HCT116 (cell line): Measurements from ENCODE around the gene IGF2BP3. TPM values are rescaled to one million over a fixed set of nuclear protein-coding genes. Genes with fewer than 3 reads are reported as not detected.

Experiments
- ATAC-seq: fragments of 200-7000 bp; cut with Tn5 transposase; 2 replicates; pipeline ENCODE4 v1.9.1; 2020; ENCODE audit warnings: mild to moderate bottlenecking, moderate library complexity
- BruUV-seq: library from RNA; stranded (reverse); fragments of 400-500 nt; replicated peaks from 2 replicates; lab custom pipeline; 2021; lab: Mats Ljungman, UMichigan
- CTCF ChIA-PET: fragments of 300-600 bp; sonication (Branson Sonifier 250); formaldehyde crosslinking; loops from one replicate; lab custom pipeline; 2021; ENCODE audit warnings: antibody characterized with exemption; lab: Charles Lee
- POLR2A ChIA-PET: fragments of 300-600, 350-600 bp; sonication (Branson Sonifier 250); formaldehyde crosslinking; loops from one replicate; lab custom pipeline; 2021; ENCODE audit warnings: antibody characterized with exemption; lab: Charles Lee
- RAD21 ChIA-PET, 2 experiments: fragments of 300-600 bp; sonication (Branson Sonifier 250); formaldehyde crosslinking; loops; one replicate each; lab custom pipeline; 2023; ENCODE audit warnings: low total read pairs in 2 of 2; ENCODE audit not compliant: uncharacterized antibody in 2 of 2, unreplicated experiment in 2 of 2, low non-redundant PET in 1 of 2; lab: Charles Lee
- DNase-seq: peaks from one replicate; pipeline ENCODE4 v3.0.0-alpha.2; 2010; ENCODE audit warnings: low read depth, low spot score
- H2AFZ ChIP-seq: fragments of 200-600 bp; shearing (Covaris generic), sonication (generic); 2 replicates; pipeline ENCODE4 v1.6.1; 2017; ENCODE audit warnings: low read depth, mixed run types, mixed read lengths, antibody characterized with exemption, low read length; ENCODE audit not compliant: poor library complexity, severe bottlenecking
- H3K27ac ChIP-seq: 2 replicates; pipeline ENCODE4 v1.5.1; 2012; ENCODE audit warnings: low read depth, low read length
- H3K27me3 ChIP-seq: fragments of 200-600 bp; sonication (generic); 2 replicates; pipeline ENCODE4 v1.6.1; 2016; ENCODE audit warnings: mixed run types, low read length, mixed read lengths; ENCODE audit not compliant: insufficient read depth
- H3K36me3 ChIP-seq, 2 experiments: fragments of 200-500 bp in 1 of 2; fragments of 200-600 bp in 1 of 2; sonication (Bioruptor generic) in 1 of 2; sonication (generic) in 1 of 2; 2 replicates each; pipeline versions ENCODE4 v1.5.1 to v1.6.1; 2014 to 2016; ENCODE audit warnings: low read length in 2 of 2, inconsistent platforms in 1 of 2, mixed read lengths in 1 of 2, mixed run types in 1 of 2; ENCODE audit not compliant: insufficient read depth in 2 of 2, control insufficient read depth in 1 of 2
- H3K4me1 ChIP-seq, 2 experiments: fragments of 200-600 bp in 1 of 2; sonication (generic) in 1 of 2; 2 replicates each; pipeline versions ENCODE4 v1.5.1 to v1.6.1; 2012 to 2017; ENCODE audit warnings: low read length in 2 of 2, inconsistent platforms in 1 of 2, mild to moderate bottlenecking in 1 of 2, mixed read lengths in 1 of 2, mixed run types in 1 of 2, moderate library complexity in 1 of 2; ENCODE audit not compliant: insufficient read depth in 2 of 2, control insufficient read depth in 1 of 2
- H3K4me2 ChIP-seq: fragments of 200-600 bp; sonication (generic); 2 replicates; pipeline ENCODE4 v1.6.1; 2017; ENCODE audit warnings: mixed run types, low read length, mixed read lengths
- H3K4me3 ChIP-seq, 2 experiments: fragments of 200-600 bp in 1 of 2; sonication (generic) in 1 of 2; replicated peaks in 1 of 2; 2 replicates each; pipeline ENCODE4 v1.5.1; 2011 to 2016; ENCODE audit warnings: low read length in 2 of 2, control low read depth in 1 of 2, low read depth in 1 of 2, mild to moderate bottlenecking in 1 of 2, mixed read lengths in 1 of 2, mixed run types in 1 of 2
- H3K79me2 ChIP-seq: fragments of 200-600 bp; sonication (generic); 2 replicates; pipeline ENCODE4 v1.6.1; 2017; ENCODE audit warnings: mild to moderate bottlenecking, mixed run types, low read length, moderate library complexity, mixed read lengths; ENCODE audit not compliant: insufficient read depth
- H3K9ac ChIP-seq: fragments of 200-600 bp; sonication (generic); 2 replicates; pipeline ENCODE4 v1.6.1; 2016; ENCODE audit warnings: low read length, mixed read lengths
- H3K9me2 ChIP-seq: fragments of 200-600 bp; sonication (generic), shearing (Covaris generic); 2 replicates; pipeline ENCODE4 v1.6.1; 2017; ENCODE audit warnings: mixed run types, mild to moderate bottlenecking, moderate library complexity; ENCODE audit not compliant: insufficient read depth
- H3K9me3 ChIP-seq, 2 experiments: fragments of 200-500 bp in 1 of 2; fragments of 200-600 bp in 1 of 2; sonication (Bioruptor generic) in 1 of 2; sonication (generic) in 1 of 2; 2 replicates each; pipeline ENCODE4 v1.6.1; 2014 to 2017; ENCODE audit warnings: low read length in 2 of 2, mixed read lengths in 2 of 2, inconsistent platforms in 1 of 2, low read depth in 1 of 2, mild to moderate bottlenecking in 1 of 2, mixed run types in 1 of 2, moderate library complexity in 1 of 2; ENCODE audit not compliant: control insufficient read depth in 1 of 2, insufficient read depth in 1 of 2
- H4K20me1 ChIP-seq: fragments of 200-600 bp; sonication (generic), shearing (Covaris generic); 2 replicates; pipeline ENCODE4 v1.6.1; 2017; ENCODE audit warnings: mixed run types, mild to moderate bottlenecking, moderate library complexity; ENCODE audit not compliant: insufficient read depth
- CBX3 ChIP-seq: IDR thresholded peaks from 2 replicates; pipeline ENCODE4 v1.6.1; 2012; ENCODE audit warnings: low read depth
- CEBPB ChIP-seq: IDR thresholded peaks from 2 replicates; pipeline ENCODE4 v1.6.1; 2012; ENCODE audit warnings: low read depth
- EGR1 ChIP-seq: IDR thresholded peaks from 2 replicates; pipeline ENCODE4 v1.6.1; 2012; ENCODE audit warnings: low read depth
- EZH2 ChIP-seq: fragments of 200-600 bp; sonication (generic); IDR thresholded peaks from 2 replicates; pipeline ENCODE4 v1.6.1; 2017; ENCODE audit warnings: antibody characterized with exemption, mixed run types
- FOSL1 ChIP-seq: IDR thresholded peaks from 2 replicates; pipeline ENCODE4 v1.6.1; 2012; ENCODE audit warnings: low read depth
- JUND ChIP-seq: IDR thresholded peaks from 2 replicates; pipeline ENCODE4 v1.6.1; 2012
- POLR2A ChIP-seq: IDR thresholded peaks from 2 replicates; pipeline ENCODE4 v1.7.0; 2011; ENCODE audit warnings: borderline replicate concordance; ENCODE audit not compliant: insufficient read depth, insufficient read length; ENCODE audit errors: extremely low read depth
- POLR2AphosphoS5 ChIP-seq: IDR thresholded peaks from 2 replicates; pipeline ENCODE4 v1.6.1; 2011; ENCODE audit warnings: mild to moderate bottlenecking, low read depth, low read length, moderate library complexity
- RAD21 ChIP-seq: IDR thresholded peaks from 2 replicates; pipeline ENCODE4 v1.6.1; 2012; ENCODE audit warnings: low read depth, mild to moderate bottlenecking
- SIN3A ChIP-seq: IDR thresholded peaks from 2 replicates; pipeline ENCODE4 v1.6.1; 2012; ENCODE audit warnings: low read depth
- YY1 ChIP-seq: IDR thresholded peaks from 2 replicates; pipeline ENCODE4 v1.6.1; 2011; ENCODE audit warnings: low read length, low read depth, moderate library complexity, mild to moderate bottlenecking; ENCODE audit not compliant: insufficient replicate concordance; ENCODE audit errors: extremely low read depth
- ZFX ChIP-seq: fragments of 450-650 bp; IDR thresholded peaks from 2 replicates; pipeline ENCODE4 v1.6.1; 2017
- ZNF274 ChIP-seq: fragments of 200-500 bp; sonication (Bioruptor generic); IDR thresholded peaks from 2 replicates; pipeline ENCODE4 v1.6.1; 2014; ENCODE audit warnings: mild to moderate bottlenecking, low read depth, low read length, inconsistent platforms
- intact Hi-C: fragments of 100-400 bp; cut with micrococcal nuclease; formaldehyde crosslinking; loops from 2 replicates; pipeline ENCODE4 v1.10.0; 2022
- total RNA-seq: library from RNA; stranded (reverse); gene quantifications from one replicate; pipeline ENCODE4 v1.2.1, GENCODE V29; 2021; ENCODE audit not compliant: unreplicated experiment
- TF ChIP-seq, protein P1 (sequence below): IDR thresholded peaks from 2 replicates; pipeline ENCODE4 v1.6.1; 2012
- TF ChIP-seq, protein P2 (sequence below), 3 experiments: fragments of 200-600 bp in 1 of 3; sonication (generic) in 1 of 3; IDR thresholded peaks in 2 of 3; conservative IDR thresholded peaks in 1 of 3; 2 replicates each; pipeline ENCODE4 v1.5.1; 2012 to 2017; ENCODE audit warnings: low read depth in 2 of 3, low read length in 2 of 3, antibody characterized with exemption in 1 of 3, borderline replicate concordance in 1 of 3, control low read depth in 1 of 3, mild to moderate bottlenecking in 1 of 3, mixed read lengths in 1 of 3, mixed run types in 1 of 3, moderate library complexity in 1 of 3; ENCODE audit not compliant: insufficient read depth in 1 of 3
- TF ChIP-seq, protein P3 (sequence below): IDR thresholded peaks from 2 replicates; pipeline ENCODE4 v1.6.1; 2012; ENCODE audit warnings: low read depth

The IGF2BP3 gene
- total RNA-seq, 1 experiment from 2014 or later = 79.1 TPM

DNA sequence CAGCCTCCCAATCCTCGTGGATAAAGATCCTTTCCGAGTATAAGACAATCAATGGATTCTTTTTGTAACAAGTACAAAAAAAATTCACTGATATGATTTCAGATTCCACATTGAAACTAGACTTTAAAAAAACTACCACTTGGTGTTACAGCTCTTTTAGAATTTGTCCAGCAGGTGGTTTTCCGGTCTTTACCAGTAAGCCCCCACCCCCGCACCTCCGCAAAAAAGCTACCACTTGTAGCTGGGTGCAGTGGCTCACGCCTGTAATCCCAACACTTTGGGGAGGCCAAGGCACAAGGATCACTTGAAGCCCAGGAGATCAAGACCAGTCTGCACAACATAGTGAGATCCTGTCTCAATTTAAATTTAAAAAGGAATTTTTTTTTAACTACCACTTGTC is 19.8 kb downstream of the IGF2BP3 start (continued):
- TF ChIP-seq ZFX (no peak), YY1 (no peak), CBX3 (no peak), EGR1 (no peak), FOSL1 (no peak), EZH2 (no peak), POLR2AphosphoS5 (no peak), SIN3A (no peak)
- TF ChIP-seq, protein P1, sequence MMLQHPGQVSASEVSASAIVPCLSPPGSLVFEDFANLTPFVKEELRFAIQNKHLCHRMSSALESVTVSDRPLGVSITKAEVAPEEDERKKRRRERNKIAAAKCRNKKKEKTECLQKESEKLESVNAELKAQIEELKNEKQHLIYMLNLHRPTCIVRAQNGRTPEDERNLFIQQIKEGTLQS = no peak

DNA sequence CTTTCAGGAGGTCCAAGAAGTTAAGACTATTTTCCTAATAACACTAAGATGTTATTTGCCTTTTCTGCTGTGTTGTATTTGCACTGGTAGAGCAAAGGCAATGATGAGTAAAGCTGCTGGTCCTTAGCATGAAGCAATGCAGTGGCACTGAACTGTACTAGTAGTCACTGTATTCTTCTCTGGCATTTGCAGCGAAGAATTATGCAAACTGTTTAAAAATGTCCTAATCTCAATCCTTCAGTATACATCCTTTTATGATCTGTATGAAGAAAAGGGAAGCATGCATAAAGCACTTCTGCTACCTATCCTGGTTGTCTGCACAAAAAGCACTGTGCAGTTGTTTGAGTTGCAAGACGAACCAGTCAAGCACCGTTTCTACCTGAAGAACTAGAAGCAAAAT is 20.4 kb downstream of the IGF2BP3 start:
- intact Hi-C loops = no loop called here
- BruUV-seq = no TSS peak
- Histone ChIP-seq H2AFZ (no peak overlapping the region), H3K9me2 (no peaks in the 10 kb centered on the region), H3K9me3 (no peaks in the 10 kb centered on the region), H3K4me3 (no peak overlapping the region), H3K27ac (no peak overlapping the region), H3K4me1 (peaks cover 0 to 10% of the 10 kb centered on the region in 2 experiments; a peak in 2 of 4 replicates), H4K20me1 (peaks cover 25% of the 10 kb centered on the region; the same call in 1 of the 2 replicates), H3K9ac (no peak overlapping the region), H3K79me2 (peaks cover 98% of the 10 kb centered on the region), H3K4me2 (no peak overlapping the region), H3K36me3 (peaks cover 8% of the 10 kb centered on the region in 2 experiments; a peak in 2 of 4 replicates), H3K27me3 (no peaks in the 10 kb centered on the region)
- ChIA-PET POLR2A (no interaction called here), CTCF (no interaction called here), RAD21 (no interaction called here)
- ATAC-seq = no peak
- TF ChIP-seq POLR2A (no peak), CEBPB (no peak), ZFX (no peak), EGR1 (no peak), ZNF274 (no peak), CBX3 (no peak), RAD21 (no peak), JUND (no peak)
- TF ChIP-seq, protein P2, sequence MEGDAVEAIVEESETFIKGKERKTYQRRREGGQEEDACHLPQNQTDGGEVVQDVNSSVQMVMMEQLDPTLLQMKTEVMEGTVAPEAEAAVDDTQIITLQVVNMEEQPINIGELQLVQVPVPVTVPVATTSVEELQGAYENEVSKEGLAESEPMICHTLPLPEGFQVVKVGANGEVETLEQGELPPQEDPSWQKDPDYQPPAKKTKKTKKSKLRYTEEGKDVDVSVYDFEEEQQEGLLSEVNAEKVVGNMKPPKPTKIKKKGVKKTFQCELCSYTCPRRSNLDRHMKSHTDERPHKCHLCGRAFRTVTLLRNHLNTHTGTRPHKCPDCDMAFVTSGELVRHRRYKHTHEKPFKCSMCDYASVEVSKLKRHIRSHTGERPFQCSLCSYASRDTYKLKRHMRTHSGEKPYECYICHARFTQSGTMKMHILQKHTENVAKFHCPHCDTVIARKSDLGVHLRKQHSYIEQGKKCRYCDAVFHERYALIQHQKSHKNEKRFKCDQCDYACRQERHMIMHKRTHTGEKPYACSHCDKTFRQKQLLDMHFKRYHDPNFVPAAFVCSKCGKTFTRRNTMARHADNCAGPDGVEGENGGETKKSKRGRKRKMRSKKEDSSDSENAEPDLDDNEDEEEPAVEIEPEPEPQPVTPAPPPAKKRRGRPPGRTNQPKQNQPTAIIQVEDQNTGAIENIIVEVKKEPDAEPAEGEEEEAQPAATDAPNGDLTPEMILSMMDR (IDR thresholded peaks at IDR 0.05 in 2 of 3, conservative IDR thresholded peaks at IDR 0.05 in 1 of 3; ENCODE audit: borderline replicate concordance in 1 of 3, insufficient read depth in 1 of 3, low read depth in 2 of 3, low read length in 2 of 3) = no peak
- TF ChIP-seq, protein P3, sequence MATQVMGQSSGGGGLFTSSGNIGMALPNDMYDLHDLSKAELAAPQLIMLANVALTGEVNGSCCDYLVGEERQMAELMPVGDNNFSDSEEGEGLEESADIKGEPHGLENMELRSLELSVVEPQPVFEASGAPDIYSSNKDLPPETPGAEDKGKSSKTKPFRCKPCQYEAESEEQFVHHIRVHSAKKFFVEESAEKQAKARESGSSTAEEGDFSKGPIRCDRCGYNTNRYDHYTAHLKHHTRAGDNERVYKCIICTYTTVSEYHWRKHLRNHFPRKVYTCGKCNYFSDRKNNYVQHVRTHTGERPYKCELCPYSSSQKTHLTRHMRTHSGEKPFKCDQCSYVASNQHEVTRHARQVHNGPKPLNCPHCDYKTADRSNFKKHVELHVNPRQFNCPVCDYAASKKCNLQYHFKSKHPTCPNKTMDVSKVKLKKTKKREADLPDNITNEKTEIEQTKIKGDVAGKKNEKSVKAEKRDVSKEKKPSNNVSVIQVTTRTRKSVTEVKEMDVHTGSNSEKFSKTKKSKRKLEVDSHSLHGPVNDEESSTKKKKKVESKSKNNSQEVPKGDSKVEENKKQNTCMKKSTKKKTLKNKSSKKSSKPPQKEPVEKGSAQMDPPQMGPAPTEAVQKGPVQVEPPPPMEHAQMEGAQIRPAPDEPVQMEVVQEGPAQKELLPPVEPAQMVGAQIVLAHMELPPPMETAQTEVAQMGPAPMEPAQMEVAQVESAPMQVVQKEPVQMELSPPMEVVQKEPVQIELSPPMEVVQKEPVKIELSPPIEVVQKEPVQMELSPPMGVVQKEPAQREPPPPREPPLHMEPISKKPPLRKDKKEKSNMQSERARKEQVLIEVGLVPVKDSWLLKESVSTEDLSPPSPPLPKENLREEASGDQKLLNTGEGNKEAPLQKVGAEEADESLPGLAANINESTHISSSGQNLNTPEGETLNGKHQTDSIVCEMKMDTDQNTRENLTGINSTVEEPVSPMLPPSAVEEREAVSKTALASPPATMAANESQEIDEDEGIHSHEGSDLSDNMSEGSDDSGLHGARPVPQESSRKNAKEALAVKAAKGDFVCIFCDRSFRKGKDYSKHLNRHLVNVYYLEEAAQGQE = no peak
- TF ChIP-seq, protein P1 = no peak
- no peak for DNase-seq
